ENCODE measurements around the gene TTC23L. TPM values are rescaled to one million over a fixed set of nuclear protein-coding genes. Genes with fewer than 3 reads are reported as not detected.

TTC23L gene
- total RNA-seq, 4 donors from 2014 or later, result not detected

DNA sequence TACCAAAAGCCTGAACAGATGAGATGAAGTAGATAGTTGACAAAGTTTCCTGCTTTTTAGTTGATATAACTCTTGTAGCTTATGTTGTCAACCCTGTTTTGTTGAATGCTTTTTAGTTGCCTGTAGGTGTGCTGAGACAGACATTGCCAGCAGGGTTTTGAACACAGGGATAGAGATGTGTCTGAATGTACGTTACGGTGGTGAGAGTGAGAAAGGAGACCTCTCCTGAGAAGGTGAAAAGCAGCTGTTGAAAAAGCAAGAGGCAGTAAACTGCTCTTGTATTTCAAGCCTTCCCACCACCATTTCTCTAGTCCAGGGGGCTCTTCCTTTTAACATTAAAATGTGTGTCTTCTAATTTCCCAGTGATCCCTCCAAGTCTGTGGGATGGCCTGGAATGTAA is 105.1 kb downstream of the TTC23L start:
- no peaks in the 10 kb centered on the region for H3K4me1 ChIP-seq
- H3K36me3 ChIP-seq, result peaks cover 0 to 80% of the 10 kb centered on the region in 2 donors
- no peaks in the 10 kb centered on the region for H3K9me3 ChIP-seq
- in situ Hi-C loops (cut with MboI; ENCODE audit: low sequenced_read_pairs in 4 of 4) (loop anchor here in 1 of 4 donors (25.0 kb wide), 1 partner anchor 1507 kb away; the partner anchor contains the start of gene TARS1), intact Hi-C loops (cut with DNase I; ENCODE audit: low total_unique reads) (no loop called here)
- TF ChIP-seq, protein P1, sequence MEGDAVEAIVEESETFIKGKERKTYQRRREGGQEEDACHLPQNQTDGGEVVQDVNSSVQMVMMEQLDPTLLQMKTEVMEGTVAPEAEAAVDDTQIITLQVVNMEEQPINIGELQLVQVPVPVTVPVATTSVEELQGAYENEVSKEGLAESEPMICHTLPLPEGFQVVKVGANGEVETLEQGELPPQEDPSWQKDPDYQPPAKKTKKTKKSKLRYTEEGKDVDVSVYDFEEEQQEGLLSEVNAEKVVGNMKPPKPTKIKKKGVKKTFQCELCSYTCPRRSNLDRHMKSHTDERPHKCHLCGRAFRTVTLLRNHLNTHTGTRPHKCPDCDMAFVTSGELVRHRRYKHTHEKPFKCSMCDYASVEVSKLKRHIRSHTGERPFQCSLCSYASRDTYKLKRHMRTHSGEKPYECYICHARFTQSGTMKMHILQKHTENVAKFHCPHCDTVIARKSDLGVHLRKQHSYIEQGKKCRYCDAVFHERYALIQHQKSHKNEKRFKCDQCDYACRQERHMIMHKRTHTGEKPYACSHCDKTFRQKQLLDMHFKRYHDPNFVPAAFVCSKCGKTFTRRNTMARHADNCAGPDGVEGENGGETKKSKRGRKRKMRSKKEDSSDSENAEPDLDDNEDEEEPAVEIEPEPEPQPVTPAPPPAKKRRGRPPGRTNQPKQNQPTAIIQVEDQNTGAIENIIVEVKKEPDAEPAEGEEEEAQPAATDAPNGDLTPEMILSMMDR (IDR thresholded peaks at IDR 0.05 in 4 of 5, conservative IDR thresholded peaks at IDR 0.05 in 1 of 5), result no peak
- TF ChIP-seq POLR2A (IDR thresholded peaks at IDR 0.05), result no peak
- ATAC-seq, result no peak
- DNase-seq, result no peak
- H3K27me3 ChIP-seq, result no peaks in the 10 kb centered on the region
- no peak overlapping the region for H3K27ac ChIP-seq
- H3K4me3 ChIP-seq, result no peak overlapping the region

DNA sequence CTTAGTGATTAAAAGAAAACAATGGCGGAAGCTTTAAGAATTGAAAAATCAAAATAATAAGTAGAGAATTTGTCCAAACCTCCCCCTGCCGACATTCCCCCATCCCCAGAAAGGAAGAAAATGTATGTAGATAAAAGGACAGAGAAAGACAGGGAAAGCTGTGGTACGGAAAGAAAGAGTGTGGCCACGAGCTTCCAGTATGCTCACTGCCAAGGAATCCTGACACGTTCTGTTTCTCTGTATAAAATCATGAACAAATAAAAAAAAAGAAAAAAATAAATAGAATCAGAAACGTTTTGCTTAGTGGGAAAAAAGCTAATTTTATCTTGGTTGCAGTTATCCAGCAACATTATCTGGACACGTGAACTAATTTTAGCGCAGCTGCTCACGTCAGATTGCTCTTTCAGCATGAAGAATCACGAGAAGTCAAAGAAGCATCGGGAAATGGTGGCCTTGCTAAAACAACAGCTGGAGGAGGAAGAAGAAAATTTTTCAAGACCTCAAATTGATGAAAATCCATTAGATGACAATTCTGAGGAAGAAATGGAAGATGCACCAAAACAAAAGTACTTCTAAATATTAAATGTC is 105.6 kb downstream of the TTC23L start:
- intact Hi-C loops (cut with DNase I; ENCODE audit: low total_unique reads), result no loop called here
- peaks cover 0 to 79% of the 10 kb centered on the region in 2 donors for H3K36me3 ChIP-seq
- H3K9me3 ChIP-seq, result no peaks in the 10 kb centered on the region
- no peak overlapping the region for H3K27ac ChIP-seq
- in situ Hi-C loops (cut with MboI; ENCODE audit: low sequenced_read_pairs in 4 of 4), result loop anchor here in 1 of 4 donors (25.0 kb wide), 1 partner anchor 1507 kb away; the partner anchor contains the start of gene TARS1
- no peaks in the 10 kb centered on the region for H3K4me1 ChIP-seq
- no peak for TF ChIP-seq POLR2A (IDR thresholded peaks at IDR 0.05)
- TF ChIP-seq, protein P1 (IDR thresholded peaks at IDR 0.05 in 4 of 5, conservative IDR thresholded peaks at IDR 0.05 in 1 of 5), result no peak
- no peak for DNase-seq
- H3K4me3 ChIP-seq, result no peak overlapping the region
- ATAC-seq, result no peak
- H3K27me3 ChIP-seq, result no peaks in the 10 kb centered on the region

Other genes with a start within 250 kb of the TTC23L start
- 1 to 10 TPM; 1.1 to 3.6 (median 1.7) TPM for gene RAI14, start 182.8 kb upstream of the TTC23L start, total RNA-seq
- 10 to 100 TPM in 3 of 4 donors, 1 to 10 TPM in 1; 7.8 to 21.2 (median 18.1) TPM for gene RAD1, start 76.3 kb downstream of the TTC23L start, total RNA-seq
- gene BRIX1, start 76.5 kb downstream of the TTC23L start, total RNA-seq, result 10 to 100 TPM in 3 of 4 donors, 1 to 10 TPM in 1; 9.2 to 15.7 (median 12.0) TPM
- 10 to 100 TPM; 40.9 to 81.7 (median 74.7) TPM for gene DNAJC21, start 90.4 kb downstream of the TTC23L start, total RNA-seq
- under 1 TPM in 2 of 4 donors, not detected in 2; 0.20 TPM for gene AGXT2, start 208.8 kb downstream of the TTC23L start, total RNA-seq

All from gastrocnemius medialis (tissue), 4 donors.